LNCaP clone FGC (cell line): ENCODE measurements around the gene ATG3.

ENCODE experiments used
- DNase-seq: peaks from one replicate; pipeline ENCODE4 v3.0.0-alpha.2; 2011; ENCODE audit warnings: low read depth
- H3K4me3 ChIP-seq: 2 replicates; pipeline ENCODE4 v1.5.1; 2011; ENCODE audit warnings: mild to moderate bottlenecking, low read depth, low read length, control low read depth
- CTCF ChIP-seq: IDR thresholded peaks from 2 replicates; pipeline ENCODE4 v1.5.1; 2012; ENCODE audit warnings: mild to moderate bottlenecking; ENCODE audit not compliant: control insufficient read depth, insufficient read depth; ENCODE audit errors: extremely low read depth

ATG3 gene

GRCh38 chr3:112561734-112562529 lies at the start of gene ATG3, which contains the start of gene SLC35A5:
TSS of gene ATG3 (minus strand) at chr3:112561962. CDS start at chr3:112561528, 434 bp downstream.
TSS of gene SLC35A5 (plus strand) at chr3:112562045. CDS start at chr3:112563404, 1,359 bp downstream.
- peak; percentile 92 for DNase-seq
- peak within 1 kb of the TSS; percentile 99 for H3K4me3 ChIP-seq
- TF ChIP-seq CTCF = no peak

- no peak overlapping the region for H3K4me3 ChIP-seq
- TF ChIP-seq CTCF = no peak
- DNase-seq = no peak
Observed at GRCh38 chr3:112610121-112610520, 48.4 kb upstream of the ATG3 start.

- DNase-seq = no peak
- no peak for TF ChIP-seq CTCF
- H3K4me3 ChIP-seq = no peak overlapping the region
Observed at GRCh38 chr3:112607863-112608262, 46.1 kb upstream of the ATG3 start.

GRCh38 chr3:112606098-112606497 lies 44.3 kb upstream of the ATG3 start:
- DNase-seq = no peak
- no peak for TF ChIP-seq CTCF
- no peak overlapping the region for H3K4me3 ChIP-seq

GRCh38 chr3:112605285-112605684 lies 43.5 kb upstream of the ATG3 start:
- H3K4me3 ChIP-seq = no peak overlapping the region
- DNase-seq = no peak

GRCh38 chr3:112604536-112604935 lies 42.8 kb upstream of the ATG3 start:
- H3K4me3 ChIP-seq = no peak overlapping the region
- TF ChIP-seq CTCF = no peak
- DNase-seq = no peak

More at GRCh38 chr3:112605285-112605684, 43.5 kb upstream of the ATG3 start:
- TF ChIP-seq CTCF = no peak
